HepG2 (cell line): ENCODE results near the gene MEG3. TPM values are rescaled to one million over a fixed set of nuclear protein-coding genes. Genes with fewer than 3 reads are reported as not detected.

ENCODE experiments used
- BRCA1 ChIP-seq: sonication (generic); formaldehyde crosslinking; IDR thresholded peaks from 2 replicates; pipeline ENCODE4 v1.4.0; 2020; ENCODE audit warnings: missing genetic modification reagents
- HIVEP1 ChIP-seq: sonication (generic); formaldehyde crosslinking; IDR thresholded peaks from 2 replicates; pipeline ENCODE4 v1.4.0; 2020; ENCODE audit warnings: mild to moderate bottlenecking, missing genetic modification reagents
- HOXA7 ChIP-seq: sonication (generic); formaldehyde crosslinking; IDR thresholded peaks from 2 replicates; pipeline ENCODE4 v1.8.1; 2022; ENCODE audit warnings: mild to moderate bottlenecking, missing genetic modification reagents, moderate library complexity
- IKZF1 ChIP-seq: fragments of 450-650 bp; IDR thresholded peaks from 2 replicates; pipeline ENCODE4 v1.7.1; 2016
- MLLT10 ChIP-seq: sonication (generic); formaldehyde crosslinking; IDR thresholded peaks from 2 replicates; pipeline ENCODE4 v1.4.0; 2020; ENCODE audit warnings: missing genetic modification reagents
- TCF7 ChIP-seq: sonication (generic); IDR thresholded peaks from 2 replicates; pipeline ENCODE4 v1.6.1; 2016; ENCODE audit warnings: antibody characterized with exemption, low read depth
- THYN1 ChIP-seq: sonication (generic); formaldehyde crosslinking; IDR thresholded peaks from 2 replicates; pipeline ENCODE4 v1.8.1; 2023; ENCODE audit warnings: low read depth, mild to moderate bottlenecking, moderate library complexity, missing genetic modification reagents, borderline replicate concordance
- ZNF367 ChIP-seq: sonication (generic); formaldehyde crosslinking; IDR thresholded peaks from 2 replicates; pipeline ENCODE4 v1.4.0; 2020; ENCODE audit warnings: missing genetic modification reagents, borderline replicate concordance
- ZNF382 ChIP-seq: sonication (generic); formaldehyde crosslinking; IDR thresholded peaks from 2 replicates; pipeline ENCODE4 v1.5.0; 2020; ENCODE audit warnings: missing genetic modification reagents, mild to moderate bottlenecking, borderline replicate concordance
- ZNF510 ChIP-seq: sonication (generic); formaldehyde crosslinking; IDR thresholded peaks from 2 replicates; pipeline ENCODE4 v1.4.0; 2020; ENCODE audit warnings: low read depth, mild to moderate bottlenecking, missing genetic modification reagents
- ZNF563 ChIP-seq: sonication (generic); formaldehyde crosslinking; IDR thresholded peaks from 2 replicates; pipeline ENCODE4 v1.8.0; 2022; ENCODE audit warnings: mild to moderate bottlenecking, moderate library complexity, missing genetic modification reagents
- ZNF652 ChIP-seq: IDR thresholded peaks from 2 replicates; pipeline ENCODE4 v1.6.1; 2016; ENCODE audit warnings: low read depth, borderline replicate concordance
- ZNF724P ChIP-seq: sonication (generic); formaldehyde crosslinking; IDR thresholded peaks from 2 replicates; pipeline ENCODE4 v1.8.0; 2022; ENCODE audit warnings: missing genetic modification reagents, borderline replicate concordance
- polyA plus RNA-seq, 8 experiments: library from polyadenylated mRNA; depleted of rRNA in 3 of 8; stranded (reverse) in 7 of 8; unstranded in 1 of 8; fragments of >200 nt; fragmentation: Illumina TruSeq in 4 of 8; extraction: Trizol in 4 of 8; gene quantifications; 2 replicates each; pipeline versions ENCODE4 v1.2.1 to v1.2.3, GENCODE V29; 2011 to 2016; ENCODE audit warnings: low read depth in 4 of 8, missing spikeins in 1 of 8, mixed read lengths in 1 of 8; ENCODE audit not compliant: insufficient read depth in 1 of 8
- total RNA-seq, 5 experiments: library from RNA; depleted of rRNA; stranded (reverse); fragments of >200 nt; fragmentation: Illumina TruSeq; extraction: Trizol; gene quantifications; 2 replicates each; pipeline ENCODE4 v1.2.3, GENCODE V29; 2016; ENCODE audit warnings: low read depth in 1 of 5
- TF ChIP-seq, protein P1 (sequence below): sonication (generic); formaldehyde crosslinking; IDR thresholded peaks from 2 replicates; pipeline ENCODE4 v1.4.0; 2020; ENCODE audit warnings: mild to moderate bottlenecking, missing genetic modification reagents
- TF ChIP-seq, protein P2 (sequence below): sonication (generic); formaldehyde crosslinking; IDR thresholded peaks from 2 replicates; pipeline ENCODE4 v1.9.0; 2021; ENCODE audit warnings: missing genetic modification reagents, borderline replicate concordance
- TF ChIP-seq, protein P3 (sequence below): sonication (generic); formaldehyde crosslinking; IDR thresholded peaks from 2 replicates; pipeline ENCODE4 v1.9.0; 2021; ENCODE audit warnings: missing genetic modification reagents, mild to moderate bottlenecking, borderline replicate concordance

The MEG3 gene
- total and polyA plus RNA-seq, 2 of the 13 experiments (the other 11 are each of a cell fraction or from before 2014, with no cell fraction given): 0.17 TPM; not detected in 1

DNA sequence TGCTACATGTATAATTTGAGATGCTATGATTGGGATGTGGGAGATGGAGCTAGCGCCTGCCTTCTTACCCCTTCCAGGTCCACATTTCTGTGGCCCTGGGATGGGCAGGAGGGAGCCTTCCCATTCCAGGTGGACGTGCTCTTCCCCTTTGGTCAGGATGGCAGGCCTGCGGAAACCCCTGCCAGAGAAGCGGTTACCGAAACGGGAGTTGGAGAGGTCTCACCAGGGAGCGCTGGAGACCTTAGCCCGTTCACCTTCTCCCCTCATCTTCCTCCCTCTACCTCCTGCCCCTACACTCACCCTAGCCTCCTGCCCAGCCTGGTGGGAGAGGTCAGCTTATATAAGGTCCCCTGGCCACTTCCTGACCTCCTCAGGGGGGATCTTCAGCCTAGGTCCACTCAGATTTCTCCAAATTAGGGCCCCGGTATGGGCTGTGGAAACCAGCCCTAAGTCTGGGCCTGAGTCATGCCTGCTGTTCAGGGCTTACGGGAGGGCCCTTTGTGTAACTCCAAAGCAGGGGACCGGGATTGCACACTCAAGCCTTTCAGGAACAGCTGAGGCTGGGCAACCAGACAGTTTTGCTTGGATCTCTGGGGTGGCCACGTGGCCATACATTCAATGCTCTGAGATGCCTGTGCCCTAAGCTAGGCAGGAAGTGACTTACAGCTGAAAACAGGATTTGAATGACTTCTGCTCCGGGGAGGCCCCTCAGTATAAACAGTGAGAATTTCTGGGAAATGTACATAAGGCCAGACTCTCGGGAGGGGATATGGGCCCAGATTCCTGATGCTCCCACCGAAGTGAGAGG lies 10.2 kb upstream of the MEG3 start (continued):
- no peak for TF ChIP-seq THYN1 (CRISPR knock-in tag)
- TF ChIP-seq, protein P1, sequence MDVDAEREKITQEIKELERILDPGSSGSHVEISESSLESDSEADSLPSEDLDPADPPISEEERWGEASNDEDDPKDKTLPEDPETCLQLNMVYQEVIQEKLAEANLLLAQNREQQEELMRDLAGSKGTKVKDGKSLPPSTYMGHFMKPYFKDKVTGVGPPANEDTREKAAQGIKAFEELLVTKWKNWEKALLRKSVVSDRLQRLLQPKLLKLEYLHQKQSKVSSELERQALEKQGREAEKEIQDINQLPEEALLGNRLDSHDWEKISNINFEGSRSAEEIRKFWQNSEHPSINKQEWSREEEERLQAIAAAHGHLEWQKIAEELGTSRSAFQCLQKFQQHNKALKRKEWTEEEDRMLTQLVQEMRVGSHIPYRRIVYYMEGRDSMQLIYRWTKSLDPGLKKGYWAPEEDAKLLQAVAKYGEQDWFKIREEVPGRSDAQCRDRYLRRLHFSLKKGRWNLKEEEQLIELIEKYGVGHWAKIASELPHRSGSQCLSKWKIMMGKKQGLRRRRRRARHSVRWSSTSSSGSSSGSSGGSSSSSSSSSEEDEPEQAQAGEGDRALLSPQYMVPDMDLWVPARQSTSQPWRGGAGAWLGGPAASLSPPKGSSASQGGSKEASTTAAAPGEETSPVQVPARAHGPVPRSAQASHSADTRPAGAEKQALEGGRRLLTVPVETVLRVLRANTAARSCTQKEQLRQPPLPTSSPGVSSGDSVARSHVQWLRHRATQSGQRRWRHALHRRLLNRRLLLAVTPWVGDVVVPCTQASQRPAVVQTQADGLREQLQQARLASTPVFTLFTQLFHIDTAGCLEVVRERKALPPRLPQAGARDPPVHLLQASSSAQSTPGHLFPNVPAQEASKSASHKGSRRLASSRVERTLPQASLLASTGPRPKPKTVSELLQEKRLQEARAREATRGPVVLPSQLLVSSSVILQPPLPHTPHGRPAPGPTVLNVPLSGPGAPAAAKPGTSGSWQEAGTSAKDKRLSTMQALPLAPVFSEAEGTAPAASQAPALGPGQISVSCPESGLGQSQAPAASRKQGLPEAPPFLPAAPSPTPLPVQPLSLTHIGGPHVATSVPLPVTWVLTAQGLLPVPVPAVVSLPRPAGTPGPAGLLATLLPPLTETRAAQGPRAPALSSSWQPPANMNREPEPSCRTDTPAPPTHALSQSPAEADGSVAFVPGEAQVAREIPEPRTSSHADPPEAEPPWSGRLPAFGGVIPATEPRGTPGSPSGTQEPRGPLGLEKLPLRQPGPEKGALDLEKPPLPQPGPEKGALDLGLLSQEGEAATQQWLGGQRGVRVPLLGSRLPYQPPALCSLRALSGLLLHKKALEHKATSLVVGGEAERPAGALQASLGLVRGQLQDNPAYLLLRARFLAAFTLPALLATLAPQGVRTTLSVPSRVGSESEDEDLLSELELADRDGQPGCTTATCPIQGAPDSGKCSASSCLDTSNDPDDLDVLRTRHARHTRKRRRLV: no peak
- TF ChIP-seq HIVEP1: no peak
- peak; percentile 64; the same call in 1 of the 2 replicates for TF ChIP-seq TCF7
- TF ChIP-seq IKZF1: no peak
- no peak for TF ChIP-seq BRCA1 (CRISPR knock-in tag)
- TF ChIP-seq, protein P2, sequence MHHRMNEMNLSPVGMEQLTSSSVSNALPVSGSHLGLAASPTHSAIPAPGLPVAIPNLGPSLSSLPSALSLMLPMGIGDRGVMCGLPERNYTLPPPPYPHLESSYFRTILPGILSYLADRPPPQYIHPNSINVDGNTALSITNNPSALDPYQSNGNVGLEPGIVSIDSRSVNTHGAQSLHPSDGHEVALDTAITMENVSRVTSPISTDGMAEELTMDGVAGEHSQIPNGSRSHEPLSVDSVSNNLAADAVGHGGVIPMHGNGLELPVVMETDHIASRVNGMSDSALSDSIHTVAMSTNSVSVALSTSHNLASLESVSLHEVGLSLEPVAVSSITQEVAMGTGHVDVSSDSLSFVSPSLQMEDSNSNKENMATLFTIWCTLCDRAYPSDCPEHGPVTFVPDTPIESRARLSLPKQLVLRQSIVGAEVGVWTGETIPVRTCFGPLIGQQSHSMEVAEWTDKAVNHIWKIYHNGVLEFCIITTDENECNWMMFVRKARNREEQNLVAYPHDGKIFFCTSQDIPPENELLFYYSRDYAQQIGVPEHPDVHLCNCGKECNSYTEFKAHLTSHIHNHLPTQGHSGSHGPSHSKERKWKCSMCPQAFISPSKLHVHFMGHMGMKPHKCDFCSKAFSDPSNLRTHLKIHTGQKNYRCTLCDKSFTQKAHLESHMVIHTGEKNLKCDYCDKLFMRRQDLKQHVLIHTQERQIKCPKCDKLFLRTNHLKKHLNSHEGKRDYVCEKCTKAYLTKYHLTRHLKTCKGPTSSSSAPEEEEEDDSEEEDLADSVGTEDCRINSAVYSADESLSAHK (CRISPR knock-in tag): no peak
- TF ChIP-seq ZNF563 (CRISPR knock-in tag): no peak
- TF ChIP-seq MLLT10 (CRISPR knock-in tag): no peak
- TF ChIP-seq HOXA7: no peak
- no peak for TF ChIP-seq ZNF382
- 0 out of 2 replicates have a peak, but pooled peaks have one; percentile 55 for TF ChIP-seq ZNF724P (CRISPR knock-in tag)
- no peak for TF ChIP-seq ZNF367 (CRISPR knock-in tag)
- TF ChIP-seq, protein P3, sequence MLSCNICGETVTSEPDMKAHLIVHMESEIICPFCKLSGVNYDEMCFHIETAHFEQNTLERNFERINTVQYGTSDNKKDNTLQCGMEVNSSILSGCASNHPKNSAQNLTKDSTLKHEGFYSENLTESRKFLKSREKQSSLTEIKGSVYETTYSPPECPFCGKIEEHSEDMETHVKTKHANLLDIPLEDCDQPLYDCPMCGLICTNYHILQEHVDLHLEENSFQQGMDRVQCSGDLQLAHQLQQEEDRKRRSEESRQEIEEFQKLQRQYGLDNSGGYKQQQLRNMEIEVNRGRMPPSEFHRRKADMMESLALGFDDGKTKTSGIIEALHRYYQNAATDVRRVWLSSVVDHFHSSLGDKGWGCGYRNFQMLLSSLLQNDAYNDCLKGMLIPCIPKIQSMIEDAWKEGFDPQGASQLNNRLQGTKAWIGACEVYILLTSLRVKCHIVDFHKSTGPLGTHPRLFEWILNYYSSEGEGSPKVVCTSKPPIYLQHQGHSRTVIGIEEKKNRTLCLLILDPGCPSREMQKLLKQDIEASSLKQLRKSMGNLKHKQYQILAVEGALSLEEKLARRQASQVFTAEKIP (CRISPR knock-in tag): no peak
- peak; percentile 40; the same call in 1 of the 2 replicates for TF ChIP-seq ZNF652 (CRISPR knock-in tag)
- TF ChIP-seq ZNF510 (CRISPR knock-in tag): no peak
